ENCODE data around the gene ANKRD45. TPM values are rescaled to one million over a fixed set of nuclear protein-coding genes. Genes with fewer than 3 reads are reported as not detected.
A peak's percentile ranks its signal among the peaks of the same experiment; 100 is the strongest.
"Not testable (repeated sequence)": the region's sequence is repeated elsewhere in the genome, so short reads cannot be mapped to it uniquely, and the experiment has no call there.

ANKRD45 gene
- total RNA-seq, 1 donor from 2014 or later = 1.3 TPM

DNA sequence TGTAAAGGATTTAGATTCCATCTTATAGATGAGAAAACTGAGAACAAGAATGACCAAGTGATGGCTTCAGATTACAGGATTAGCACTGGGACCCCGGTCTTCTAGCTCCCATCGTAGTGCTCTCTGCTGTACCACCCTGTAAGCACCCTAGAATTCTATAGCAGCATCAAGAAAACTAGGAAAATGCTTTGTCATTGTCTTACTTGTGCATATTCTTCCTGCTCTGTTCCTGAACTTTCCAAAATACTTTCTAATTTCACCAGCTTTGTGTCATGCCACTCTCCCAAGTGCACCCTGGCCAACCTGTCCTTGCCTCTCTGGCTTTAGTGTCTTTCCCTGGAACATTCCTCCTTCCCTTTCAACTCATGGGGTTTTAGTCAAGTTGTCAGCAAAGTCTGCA lies 39.1 kb upstream of the ANKRD45 start:
- TF ChIP-seq, protein P1, sequence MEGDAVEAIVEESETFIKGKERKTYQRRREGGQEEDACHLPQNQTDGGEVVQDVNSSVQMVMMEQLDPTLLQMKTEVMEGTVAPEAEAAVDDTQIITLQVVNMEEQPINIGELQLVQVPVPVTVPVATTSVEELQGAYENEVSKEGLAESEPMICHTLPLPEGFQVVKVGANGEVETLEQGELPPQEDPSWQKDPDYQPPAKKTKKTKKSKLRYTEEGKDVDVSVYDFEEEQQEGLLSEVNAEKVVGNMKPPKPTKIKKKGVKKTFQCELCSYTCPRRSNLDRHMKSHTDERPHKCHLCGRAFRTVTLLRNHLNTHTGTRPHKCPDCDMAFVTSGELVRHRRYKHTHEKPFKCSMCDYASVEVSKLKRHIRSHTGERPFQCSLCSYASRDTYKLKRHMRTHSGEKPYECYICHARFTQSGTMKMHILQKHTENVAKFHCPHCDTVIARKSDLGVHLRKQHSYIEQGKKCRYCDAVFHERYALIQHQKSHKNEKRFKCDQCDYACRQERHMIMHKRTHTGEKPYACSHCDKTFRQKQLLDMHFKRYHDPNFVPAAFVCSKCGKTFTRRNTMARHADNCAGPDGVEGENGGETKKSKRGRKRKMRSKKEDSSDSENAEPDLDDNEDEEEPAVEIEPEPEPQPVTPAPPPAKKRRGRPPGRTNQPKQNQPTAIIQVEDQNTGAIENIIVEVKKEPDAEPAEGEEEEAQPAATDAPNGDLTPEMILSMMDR (IDR thresholded peaks at IDR 0.05; ENCODE audit: unreplicated experiment) = no peak
- peaks cover 12% of the 10 kb centered on the region for H3K4me1 Mint-ChIP-seq (ENCODE audit: unreplicated experiment)
- H3K4me3 Mint-ChIP-seq (ENCODE audit: unreplicated experiment) = no peak overlapping the region
- H3K27ac Mint-ChIP-seq (ENCODE audit: unreplicated experiment) = no peak overlapping the region
- DNase-seq (ENCODE audit: low spot score) = no peak
- H3K9me3 Mint-ChIP-seq (ENCODE audit: unreplicated experiment) = no peaks in the 10 kb centered on the region
- peaks cover 3% of the 10 kb centered on the region for H3K27me3 Mint-ChIP-seq (ENCODE audit: unreplicated experiment)
- no peaks in the 10 kb centered on the region for H3K36me3 Mint-ChIP-seq (ENCODE audit: low read depth, unreplicated experiment)

DNA sequence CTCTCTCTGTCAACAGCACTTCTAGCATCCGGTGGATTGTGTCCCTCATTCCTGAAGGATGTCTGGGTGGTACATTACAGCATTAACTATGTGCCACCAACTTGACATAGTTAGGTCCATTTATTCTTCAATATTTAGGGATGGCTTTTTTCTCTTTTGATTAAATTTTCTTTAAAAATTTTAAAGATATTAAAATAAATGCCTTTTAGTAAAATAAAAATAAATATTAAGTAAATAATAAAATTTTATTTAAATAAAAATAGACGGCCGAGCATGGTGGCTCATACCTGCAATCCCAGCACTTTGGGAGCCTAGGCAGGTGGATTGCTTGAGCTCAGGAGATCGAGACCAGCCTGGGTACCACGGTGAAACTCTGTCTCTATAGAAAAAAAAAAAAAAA lies 35.5 kb upstream of the ANKRD45 start:
- TF ChIP-seq, protein P1 (IDR thresholded peaks at IDR 0.05; ENCODE audit: unreplicated experiment) = no peak
- no peaks in the 10 kb centered on the region for H3K36me3 Mint-ChIP-seq (ENCODE audit: low read depth, unreplicated experiment)
- DNase-seq (ENCODE audit: low spot score) = no peak
- H3K27ac Mint-ChIP-seq (ENCODE audit: unreplicated experiment) = no peak overlapping the region
- H3K4me1 Mint-ChIP-seq (ENCODE audit: unreplicated experiment) = no peaks in the 10 kb centered on the region
- H3K27me3 Mint-ChIP-seq (ENCODE audit: unreplicated experiment) = peaks cover 7% of the 10 kb centered on the region
- H3K4me3 Mint-ChIP-seq (ENCODE audit: unreplicated experiment) = no peak overlapping the region
- no peaks in the 10 kb centered on the region for H3K9me3 Mint-ChIP-seq (ENCODE audit: unreplicated experiment)

DNA sequence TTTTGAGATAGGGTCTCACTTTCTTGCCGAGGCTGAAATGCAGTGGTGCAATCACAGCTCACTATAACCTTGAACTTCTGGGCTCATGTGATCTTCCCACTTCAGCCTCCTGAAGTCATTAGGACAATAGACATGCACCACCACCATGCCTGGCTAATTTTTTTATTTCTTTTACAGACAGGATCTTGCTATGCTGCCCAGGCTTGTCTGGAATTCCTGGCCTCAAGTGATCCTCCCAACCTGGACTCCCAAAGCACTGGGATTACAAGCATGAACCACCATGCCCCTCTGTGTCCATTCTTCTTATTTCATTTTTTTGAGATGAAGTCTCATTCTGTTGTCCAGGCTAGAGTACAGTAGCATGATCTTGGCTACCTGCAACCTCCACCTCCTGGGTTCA lies 33.1 kb upstream of the ANKRD45 start:
- Mint-ChIP-seq H3K9me3 (ENCODE audit: unreplicated experiment) (no peaks in the 10 kb centered on the region), H3K27ac (ENCODE audit: unreplicated experiment) (no peak overlapping the region), H3K27me3 (ENCODE audit: unreplicated experiment) (peaks cover 3% of the 10 kb centered on the region), H3K4me3 (ENCODE audit: unreplicated experiment) (no peak overlapping the region), H3K36me3 (ENCODE audit: low read depth, unreplicated experiment) (no peaks in the 10 kb centered on the region), H3K4me1 (ENCODE audit: unreplicated experiment) (no peaks in the 10 kb centered on the region)
- TF ChIP-seq, protein P1 (IDR thresholded peaks at IDR 0.05; ENCODE audit: unreplicated experiment) = no peak
- DNase-seq (ENCODE audit: low spot score) = no peak

DNA sequence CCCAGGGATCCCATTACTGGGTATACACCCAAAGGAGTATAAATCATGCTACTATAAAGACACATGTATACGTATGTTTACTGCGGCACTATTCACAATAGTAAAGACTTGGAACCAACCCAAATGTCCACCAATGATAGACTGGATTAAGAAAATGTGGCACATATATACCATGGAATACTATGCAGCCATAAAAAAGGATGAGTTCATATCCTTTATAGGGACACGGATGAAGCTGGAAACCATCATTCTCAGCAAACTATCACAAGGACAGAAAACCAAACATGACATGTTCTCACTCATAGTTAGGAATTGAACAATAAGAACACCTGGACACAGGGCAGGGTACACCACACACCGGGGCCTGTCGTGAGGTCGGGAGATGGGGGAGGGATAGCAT lies 31.6 kb upstream of the ANKRD45 start:
- H3K4me3 Mint-ChIP-seq (ENCODE audit: unreplicated experiment); H3K27ac Mint-ChIP-seq (ENCODE audit: unreplicated experiment); H3K27me3 Mint-ChIP-seq (ENCODE audit: unreplicated experiment); H3K4me1 Mint-ChIP-seq (ENCODE audit: unreplicated experiment); H3K36me3 Mint-ChIP-seq (ENCODE audit: low read depth, unreplicated experiment); DNase-seq (ENCODE audit: low spot score); H3K9me3 Mint-ChIP-seq (ENCODE audit: unreplicated experiment): not testable (repeated sequence)

DNA sequence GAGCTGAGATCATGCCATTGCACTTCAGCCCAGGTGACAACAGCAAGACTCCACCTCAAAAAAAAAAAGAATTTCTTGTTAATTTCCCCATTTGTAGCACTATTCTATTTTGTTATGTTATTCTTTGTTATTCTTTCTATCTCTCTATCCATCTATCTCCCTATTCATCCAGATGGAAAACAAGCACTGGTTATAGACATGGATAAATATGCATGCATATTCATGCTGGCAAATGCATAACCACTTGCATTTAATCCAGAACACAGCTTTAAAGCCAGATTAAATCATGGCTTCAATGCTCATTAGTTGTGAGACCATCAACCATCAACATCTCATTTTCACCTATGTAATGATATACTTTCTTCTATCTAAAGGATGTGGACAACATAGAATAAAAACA lies 23.6 kb upstream of the ANKRD45 start:
- Mint-ChIP-seq H3K27ac (ENCODE audit: unreplicated experiment) (no peak overlapping the region), H3K27me3 (ENCODE audit: unreplicated experiment) (peaks cover 4% of the 10 kb centered on the region), H3K36me3 (ENCODE audit: low read depth, unreplicated experiment) (no peaks in the 10 kb centered on the region), H3K4me3 (ENCODE audit: unreplicated experiment) (no peak overlapping the region), H3K4me1 (ENCODE audit: unreplicated experiment) (peaks cover 2% of the 10 kb centered on the region), H3K9me3 (ENCODE audit: unreplicated experiment) (no peaks in the 10 kb centered on the region)
- DNase-seq (ENCODE audit: low spot score) = no peak
- TF ChIP-seq, protein P1 (IDR thresholded peaks at IDR 0.05; ENCODE audit: unreplicated experiment) = no peak

DNA sequence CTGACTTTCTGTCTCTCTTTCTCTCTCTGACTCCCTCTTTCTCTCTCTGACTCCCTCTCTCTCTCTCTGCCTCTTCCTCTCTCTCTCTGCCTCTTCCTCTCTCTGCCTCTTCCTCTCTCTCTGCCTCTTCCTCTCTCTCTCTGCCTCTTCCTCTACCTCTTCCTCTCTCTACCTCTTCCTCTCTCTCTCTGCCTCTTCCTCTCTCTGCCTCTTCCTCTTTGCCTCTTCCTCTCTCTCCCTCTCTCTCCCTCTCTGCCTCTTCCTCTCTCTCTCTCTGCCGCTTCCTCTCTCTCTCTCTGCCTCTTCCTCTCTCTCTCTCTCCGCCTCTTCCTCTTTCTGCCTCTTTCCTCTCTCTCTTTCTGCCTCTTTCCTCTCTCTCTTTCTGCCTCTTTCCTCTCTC lies 18.6 kb upstream of the ANKRD45 start:
- DNase-seq (ENCODE audit: low spot score) = no peak
- H3K27ac Mint-ChIP-seq (ENCODE audit: unreplicated experiment) = peak overlapping the region; percentile 57
- TF ChIP-seq, protein P1 (IDR thresholded peaks at IDR 0.05; ENCODE audit: unreplicated experiment) = no peak
- H3K36me3 Mint-ChIP-seq (ENCODE audit: low read depth, unreplicated experiment) = no peaks in the 10 kb centered on the region
- no peak overlapping the region for H3K4me3 Mint-ChIP-seq (ENCODE audit: unreplicated experiment)
- H3K9me3 Mint-ChIP-seq (ENCODE audit: unreplicated experiment) = no peaks in the 10 kb centered on the region
- peaks cover 9% of the 10 kb centered on the region for H3K4me1 Mint-ChIP-seq (ENCODE audit: unreplicated experiment)
- H3K27me3 Mint-ChIP-seq (ENCODE audit: unreplicated experiment) = peaks cover 1% of the 10 kb centered on the region

DNA sequence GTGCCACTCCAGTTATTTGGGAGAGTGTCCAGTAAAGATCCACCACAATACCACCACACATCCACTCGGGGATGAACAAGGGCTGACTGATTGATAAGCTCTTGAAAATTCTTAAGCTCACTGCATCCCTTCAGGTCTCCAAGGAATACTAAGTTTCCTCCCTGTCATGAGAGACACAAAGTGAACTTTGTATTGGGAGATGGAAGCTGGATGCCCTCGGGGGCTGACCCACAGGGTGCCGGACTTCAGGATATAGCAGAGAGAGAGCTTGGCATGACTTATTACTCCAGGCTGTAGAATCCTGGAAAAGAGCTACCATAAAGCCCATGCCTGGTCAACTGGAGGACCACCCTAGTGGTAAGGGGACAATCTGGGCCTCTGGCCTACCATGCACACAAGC lies 15.5 kb upstream of the ANKRD45 start:
- H3K9me3 Mint-ChIP-seq (ENCODE audit: unreplicated experiment); DNase-seq (ENCODE audit: low spot score); H3K4me1 Mint-ChIP-seq (ENCODE audit: unreplicated experiment); H3K4me3 Mint-ChIP-seq (ENCODE audit: unreplicated experiment); H3K36me3 Mint-ChIP-seq (ENCODE audit: low read depth, unreplicated experiment); H3K27me3 Mint-ChIP-seq (ENCODE audit: unreplicated experiment); H3K27ac Mint-ChIP-seq (ENCODE audit: unreplicated experiment): not testable (repeated sequence)

DNA sequence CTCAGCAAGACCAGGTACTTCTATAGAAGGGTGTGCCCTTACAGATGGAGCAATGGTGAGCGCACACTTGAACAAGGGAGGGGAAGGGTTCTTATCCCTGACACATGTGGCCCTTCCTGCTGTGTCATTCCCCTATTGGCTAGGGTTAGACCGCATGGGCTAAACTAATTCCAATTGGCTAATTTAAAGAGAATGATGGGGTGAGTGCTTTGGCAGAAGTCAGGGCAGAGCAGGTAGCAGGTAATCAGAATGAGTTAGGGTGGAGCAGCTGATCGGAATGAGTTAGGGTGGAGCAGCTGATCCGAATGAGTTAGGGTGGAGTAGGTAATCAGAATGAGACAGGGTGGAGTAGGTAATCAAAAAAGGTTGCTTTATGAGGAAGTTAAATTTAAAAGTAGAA lies 14.2 kb upstream of the ANKRD45 start:
- H3K4me1 Mint-ChIP-seq (ENCODE audit: unreplicated experiment); H3K9me3 Mint-ChIP-seq (ENCODE audit: unreplicated experiment); H3K27ac Mint-ChIP-seq (ENCODE audit: unreplicated experiment); H3K27me3 Mint-ChIP-seq (ENCODE audit: unreplicated experiment); H3K36me3 Mint-ChIP-seq (ENCODE audit: low read depth, unreplicated experiment); H3K4me3 Mint-ChIP-seq (ENCODE audit: unreplicated experiment); DNase-seq (ENCODE audit: low spot score): not testable (repeated sequence)
